ENCODE results near the gene SLC11A1.

Gene SLC11A1

GRCh38 chr2:218389333-218390150 is 7.5 kb downstream of the SLC11A1 start:
- DNase-seq, result no peak

GRCh38 chr2:218391202-218391601 is 9.1 kb downstream of the SLC11A1 start:
- in situ Hi-C loops (cut with MboI; ENCODE audit: low pct_unique_long_range_greater_than_20kb, low sequenced_read_pairs), result loop anchor here (10.0 kb wide), 1 partner anchor 96 kb away; the partner anchor contains the start of gene TMBIM1
- DNase-seq, result no peak

More at GRCh38 chr2:218389333-218390150, 7.5 kb downstream of the SLC11A1 start:
- in situ Hi-C loops (cut with MboI; ENCODE audit: low pct_unique_long_range_greater_than_20kb, low sequenced_read_pairs), result loop anchor here (10.0 kb wide), 1 partner anchor 95 kb away; the partner anchor contains the start of gene TMBIM1

GRCh38 chr2:218392459-218392858 is 10.4 kb downstream of the SLC11A1 start:
- no peak for DNase-seq
- in situ Hi-C loops (cut with MboI; ENCODE audit: low pct_unique_long_range_greater_than_20kb, low sequenced_read_pairs), result loop anchor here (10.0 kb wide), 1 partner anchor 98 kb away; the partner anchor contains the start of gene TMBIM1

GRCh38 chr2:218392891-218393462 is 10.9 kb downstream of the SLC11A1 start:
- DNase-seq, result no peak
- in situ Hi-C loops (cut with MboI; ENCODE audit: low pct_unique_long_range_greater_than_20kb, low sequenced_read_pairs), result loop anchor here (10.0 kb wide), 1 partner anchor 98 kb away; the partner anchor contains the start of gene TMBIM1

GRCh38 chr2:218393750-218394290 is 11.7 kb downstream of the SLC11A1 start:
- in situ Hi-C loops (cut with MboI; ENCODE audit: low pct_unique_long_range_greater_than_20kb, low sequenced_read_pairs), result loop anchor here (10.0 kb wide), 1 partner anchor 99 kb away; the partner anchor contains the start of gene TMBIM1
- peak; percentile 82 for DNase-seq

GRCh38 chr2:218394298-218395089 is 12.4 kb downstream of the SLC11A1 start:
- in situ Hi-C loops (cut with MboI; ENCODE audit: low pct_unique_long_range_greater_than_20kb, low sequenced_read_pairs), result loop anchor here (10.0 kb wide), 1 partner anchor 100 kb away; the partner anchor contains the start of gene TMBIM1

GRCh38 chr2:218395090-218395444 is 13.0 kb downstream of the SLC11A1 start:
- in situ Hi-C loops (cut with MboI; ENCODE audit: low pct_unique_long_range_greater_than_20kb, low sequenced_read_pairs), result loop anchor here (10.0 kb wide), 1 partner anchor 100 kb away; the partner anchor contains the start of gene TMBIM1
- DNase-seq, result no peak

More at GRCh38 chr2:218394298-218395089, 12.4 kb downstream of the SLC11A1 start:
- DNase-seq, result peak; percentile 34

- DNase-seq, result no peak
- in situ Hi-C loops (cut with MboI; ENCODE audit: low pct_unique_long_range_greater_than_20kb, low sequenced_read_pairs), result loop anchor here (10.0 kb wide), 1 partner anchor 101 kb away; the partner anchor contains the start of gene TMBIM1
These were observed 13.4 kb downstream of the SLC11A1 start for GRCh38 chr2:218395456-218395825.

GRCh38 chr2:218395826-218396687 is 14.0 kb downstream of the SLC11A1 start:
- in situ Hi-C loops (cut with MboI; ENCODE audit: low pct_unique_long_range_greater_than_20kb, low sequenced_read_pairs), result loop anchor here (10.0 kb wide), 1 partner anchor 101 kb away; the partner anchor contains the start of gene TMBIM1
- DNase-seq, result peak; percentile 99

GRCh38 chr2:218396688-218397462 is 14.8 kb downstream of the SLC11A1 start:
- peak; percentile 82 for DNase-seq
- in situ Hi-C loops (cut with MboI; ENCODE audit: low pct_unique_long_range_greater_than_20kb, low sequenced_read_pairs), result loop anchor here (10.0 kb wide), 1 partner anchor 102 kb away; the partner anchor contains the start of gene TMBIM1

GRCh38 chr2:218397463-218397819 is 15.4 kb downstream of the SLC11A1 start:
- in situ Hi-C loops (cut with MboI; ENCODE audit: low pct_unique_long_range_greater_than_20kb, low sequenced_read_pairs), result loop anchor here (10.0 kb wide), 1 partner anchor 103 kb away; the partner anchor contains the start of gene TMBIM1
- DNase-seq, result no peak

GRCh38 chr2:218397820-218398436 is 15.9 kb downstream of the SLC11A1 start:
- in situ Hi-C loops (cut with MboI; ENCODE audit: low pct_unique_long_range_greater_than_20kb, low sequenced_read_pairs), result loop anchor here (10.0 kb wide), 1 partner anchor 103 kb away; the partner anchor contains the start of gene TMBIM1
- peak; percentile 83 for DNase-seq

- in situ Hi-C loops (cut with MboI; ENCODE audit: low pct_unique_long_range_greater_than_20kb, low sequenced_read_pairs), result loop anchor here (10.0 kb wide), 1 partner anchor 104 kb away; the partner anchor contains the start of gene TMBIM1
- peak; percentile 59 for DNase-seq
These were observed 16.6 kb downstream of the SLC11A1 start for GRCh38 chr2:218398437-218399390.

- peak; percentile 96 for DNase-seq
- in situ Hi-C loops (cut with MboI; ENCODE audit: low pct_unique_long_range_greater_than_20kb, low sequenced_read_pairs), result loop anchor here (10.0 kb wide), 1 partner anchor 105 kb away; the partner anchor contains the start of gene TMBIM1
These were observed 17.5 kb downstream of the SLC11A1 start, which contains the start of gene CTDSP1 for GRCh38 chr2:218399391-218400166. TSS of gene CTDSP1 (plus strand) at chr2:218399868. CDS start at chr2:218400091, 223 bp downstream.
